ENCODE results near the gene AVPR1A.

The AVPR1A gene

GRCh38 chr12:63093711-63094110, 57.3 kb downstream of the AVPR1A start:
- DNase-seq, result no peak

- no peak for DNase-seq
Measured at GRCh38 chr12:63093084-63093483, 57.9 kb downstream of the AVPR1A start.
